Aorta (tissue), 5 donors: ENCODE results near the gene PIK3CA. TPM values are rescaled to one million over a fixed set of nuclear protein-coding genes. Genes with fewer than 3 reads are reported as not detected.

ENCODE experiments used
- ATAC-seq: fragments of 200-7000 bp; cut with Tn5 transposase; one replicate; pipeline ENCODE4 v1.9.1; 2022; ENCODE audit warnings: moderate library complexity; ENCODE audit not compliant: low FRiP score
- DNase-seq, 2 donors: peaks; one replicate each; pipeline ENCODE4 v3.0.0-alpha.2; 2020
- H3K27ac ChIP-seq, 2 donors: one replicate each; pipeline ENCODE4 v1.5.1; 2013; ENCODE audit warnings: low read length in 2 of 2, mild to moderate bottlenecking in 2 of 2, moderate library complexity in 2 of 2, control low read depth in 1 of 2, inconsistent platforms in 1 of 2, low read depth in 1 of 2
- H3K27me3 ChIP-seq, 2 donors: one replicate each; pipeline ENCODE4 v1.6.1; 2013; ENCODE audit warnings: control low read depth in 1 of 2, low read length in 1 of 2, mild to moderate bottlenecking in 1 of 2, moderate library complexity in 1 of 2; ENCODE audit not compliant: insufficient read depth in 2 of 2, control insufficient read depth in 1 of 2
- H3K36me3 ChIP-seq, 2 donors: one replicate each; pipeline ENCODE4 v1.6.1; 2013; ENCODE audit warnings: control low read depth in 1 of 2, low read length in 1 of 2, mild to moderate bottlenecking in 1 of 2; ENCODE audit not compliant: insufficient read depth in 2 of 2, control insufficient read depth in 1 of 2
- H3K4me1 ChIP-seq, 2 donors: one replicate each; pipeline ENCODE4 v1.6.1; 2013; ENCODE audit warnings: low read length in 2 of 2, control low read depth in 1 of 2, mild to moderate bottlenecking in 1 of 2, moderate library complexity in 1 of 2; ENCODE audit not compliant: insufficient read depth in 2 of 2, control insufficient read depth in 1 of 2
- H3K4me3 ChIP-seq, 2 donors: one replicate each; pipeline ENCODE4 v1.5.1; 2013; ENCODE audit warnings: low read length in 2 of 2, control low read depth in 1 of 2, mild to moderate bottlenecking in 1 of 2
- H3K9me3 ChIP-seq: one replicate; pipeline ENCODE4 v1.6.1; 2013; ENCODE audit warnings: mild to moderate bottlenecking, low read length; ENCODE audit not compliant: control insufficient read depth
- WGBS, 2 donors: extraction: QIAGEN DNeasy Blood & Tissue Kit; methylation state at CpG; one replicate each; pipeline ENCODE4 v1.1.7; 2013; 5-methylcytosine and 5-hydroxymethylcytosine counted together
- intact Hi-C, 2 donors: fragments of 100-400 bp; cut with DNase I; formaldehyde crosslinking; loops; one replicate each; pipeline versions ENCODE4 v1.14.2 to v1.15.0; 2022
- polyA plus RNA-seq, 2 donors: library from polyadenylated mRNA; stranded (reverse); fragments of 200-250 nt; gene quantifications; one replicate each; pipeline ENCODE4 v1.2.3, GENCODE V29; 2013
- total RNA-seq, 2 donors: library from RNA; stranded (reverse); fragmentation: NEBNext Ultra II Directional; extraction: Animal tissue kit (Norgen Biotek cat#: 25700); gene quantifications; one replicate each; pipeline ENCODE4 v1.2.1, GENCODE V29; 2021
- donor health status: healthy with polysubstance abuse.
- donor health status: Bipolar disorder and iron deficiency.
- donor health status: DM: no; HTN: no; CAD: no.
- donor health status: DM: no; HTN: no; CAD: no.
- donor health status: DM: yes; HTN: yes; CAD: no.

The PIK3CA gene
- total and polyA plus RNA-seq, 4 donors: 7.6 to 39.1 (median 25.7) TPM

DNA sequence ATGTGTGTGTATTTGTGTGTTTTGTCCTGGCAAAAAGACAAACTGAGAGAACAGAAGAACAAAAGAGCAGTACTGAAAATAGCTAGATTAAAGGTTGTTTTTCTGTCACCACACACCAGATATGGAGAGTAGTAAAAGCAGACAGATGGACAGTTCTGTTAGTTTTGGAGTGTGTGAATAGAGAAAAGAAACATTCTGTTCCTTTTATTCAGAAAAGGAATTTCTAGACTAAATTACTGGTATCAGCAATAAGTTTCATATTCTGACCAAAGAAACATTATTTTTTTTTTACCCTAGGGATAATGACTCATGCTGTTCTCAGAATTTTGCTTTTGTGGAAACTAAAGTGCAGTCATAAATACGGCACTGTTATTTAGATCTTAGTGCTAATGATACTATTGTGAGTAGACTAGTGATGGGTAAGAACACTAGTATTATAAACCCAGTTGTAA, 32.9 kb downstream of the PIK3CA start:
- 2% methylated on average over 1 of the region's 1 CpG for WGBS, 2 donors
- Histone ChIP-seq H3K9me3 (no peaks in the 10 kb centered on the region), H3K27ac (no peak overlapping the region), H3K4me1 (peaks cover 5 to 16% of the 10 kb centered on the region in 2 donors), H3K36me3 (no peaks in the 10 kb centered on the region), H3K27me3 (no peaks in the 10 kb centered on the region), H3K4me3 (no peak overlapping the region)
- intact Hi-C loops: loop anchor here in 1 of 2 donors (5.0 kb wide), 1 partner anchor 34 kb away; the partner anchor contains the start of gene PIK3CA
- DNase-seq: no peak
- ATAC-seq: peak; percentile 90

DNA sequence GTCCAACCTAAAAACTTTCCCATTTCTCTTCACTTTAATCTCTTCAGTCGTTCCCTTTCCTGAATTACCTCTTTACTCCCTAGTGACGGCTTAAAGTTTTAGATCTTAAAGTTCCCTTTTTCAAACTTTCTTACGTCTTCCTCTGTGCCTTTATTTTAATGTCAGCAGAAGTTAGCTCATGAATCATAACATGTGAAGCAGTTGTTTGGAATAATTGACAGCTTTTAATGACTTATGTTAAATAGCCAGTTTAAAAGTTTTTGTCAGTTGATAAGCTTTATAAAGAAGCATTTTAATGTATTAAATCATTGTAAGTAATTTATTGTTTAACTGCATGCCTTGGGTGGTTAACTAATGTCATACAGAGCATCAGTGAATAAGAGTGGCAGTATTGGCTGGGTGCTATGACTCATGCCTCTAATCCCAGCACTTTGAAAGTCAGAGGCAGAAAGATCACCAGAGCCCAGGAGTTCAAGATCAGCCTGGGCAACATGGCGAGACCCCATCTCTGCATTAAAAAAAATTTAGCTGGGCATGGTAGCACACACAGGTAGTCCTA, 33.9 kb downstream of the PIK3CA start:
- Histone ChIP-seq H3K36me3 (no peaks in the 10 kb centered on the region), H3K27ac (no peak overlapping the region), H3K9me3 (no peaks in the 10 kb centered on the region), H3K4me1 (peaks cover 5 to 16% of the 10 kb centered on the region in 2 donors), H3K4me3 (no peak overlapping the region), H3K27me3 (no peaks in the 10 kb centered on the region)
- peak; percentile 44 for ATAC-seq
- 26 to 29% methylated on average over 4 of the region's 4 CpGs for WGBS, 2 donors
- no peak for DNase-seq
- intact Hi-C loops: loop anchor here in 1 of 2 donors (5.0 kb wide), 1 partner anchor 35 kb away; the partner anchor contains the start of gene PIK3CA

DNA sequence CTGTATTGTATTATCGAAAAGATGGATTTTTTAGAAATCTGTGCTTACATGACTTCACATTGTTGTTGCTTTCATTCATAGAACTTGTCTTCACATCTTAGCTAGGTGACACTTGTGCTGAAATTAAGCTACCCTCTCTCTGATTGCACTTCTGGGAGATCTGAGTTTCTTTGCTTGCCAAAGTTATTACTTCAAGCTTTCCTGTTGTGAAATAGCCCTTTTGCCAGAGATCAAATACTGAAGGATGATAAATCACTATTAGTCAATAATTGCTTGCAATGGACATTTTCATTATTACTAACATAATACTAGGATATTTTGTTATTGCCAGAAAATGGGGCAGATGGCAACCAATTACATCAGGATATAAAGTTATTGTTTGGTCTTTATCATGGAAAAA, 34.7 kb downstream of the PIK3CA start:
- Histone ChIP-seq H3K4me3 (no peak overlapping the region), H3K36me3 (no peaks in the 10 kb centered on the region), H3K27ac (no peak overlapping the region), H3K27me3 (no peaks in the 10 kb centered on the region), H3K9me3 (no peaks in the 10 kb centered on the region), H3K4me1 (peaks cover 5 to 16% of the 10 kb centered on the region in 2 donors)
- ATAC-seq (no peak), DNase-seq (no peak)
- 89 to 97% methylated on average over 1 of the region's 1 CpG for WGBS, 2 donors
- intact Hi-C loops: loop anchor here in 1 of 2 donors (5.0 kb wide), 1 partner anchor 36 kb away; the partner anchor contains the start of gene PIK3CA

GRCh38 chr3:179184826-179185225, 36.7 kb downstream of the PIK3CA start:
- no peak for ATAC-seq
- Histone ChIP-seq H3K27ac (no peak overlapping the region), H3K27me3 (no peaks in the 10 kb centered on the region), H3K4me1 (peaks cover 5 to 17% of the 10 kb centered on the region in 2 donors), H3K36me3 (no peaks in the 10 kb centered on the region), H3K4me3 (no peak overlapping the region), H3K9me3 (no peaks in the 10 kb centered on the region)
- intact Hi-C loops: loop anchor here in 1 of 2 donors (5.0 kb wide), 1 partner anchor 38 kb away; the partner anchor contains the start of gene PIK3CA
- 75 to 79% methylated on average over 1 of the region's 1 CpG for WGBS, 2 donors
- DNase-seq: no peak

DNA sequence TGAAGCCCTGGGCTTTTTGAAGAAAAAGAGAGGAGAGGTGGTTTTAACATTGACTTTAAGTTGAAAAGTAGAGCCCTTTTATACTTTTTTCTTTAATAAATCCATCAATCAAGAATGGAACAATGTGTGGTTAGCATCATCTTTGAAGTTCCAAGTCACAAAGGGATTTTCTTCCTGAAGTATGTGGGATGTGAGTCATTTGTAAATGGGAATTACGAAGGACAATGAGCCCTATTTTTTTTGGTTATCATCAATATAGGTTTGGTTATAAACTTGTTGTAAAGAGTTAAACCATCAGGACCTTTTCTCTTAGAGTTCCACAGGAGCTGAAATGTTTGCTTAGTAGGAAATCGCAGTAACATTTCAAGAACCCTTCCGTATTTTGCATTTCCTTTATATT, 38.3 kb downstream of the PIK3CA start:
- H3K4me3 ChIP-seq: no peak overlapping the region
- no peaks in the 10 kb centered on the region for H3K36me3 ChIP-seq
- 96% methylated on average over 3 of the region's 3 CpGs for WGBS, 2 donors
- H3K27me3 ChIP-seq: no peaks in the 10 kb centered on the region
- H3K27ac ChIP-seq: no peak overlapping the region
- no peak for ATAC-seq
- no peak for DNase-seq
- intact Hi-C loops: no loop called here
- H3K4me1 ChIP-seq: peaks cover 9 to 17% of the 10 kb centered on the region in 2 donors
- H3K9me3 ChIP-seq: no peaks in the 10 kb centered on the region

DNA sequence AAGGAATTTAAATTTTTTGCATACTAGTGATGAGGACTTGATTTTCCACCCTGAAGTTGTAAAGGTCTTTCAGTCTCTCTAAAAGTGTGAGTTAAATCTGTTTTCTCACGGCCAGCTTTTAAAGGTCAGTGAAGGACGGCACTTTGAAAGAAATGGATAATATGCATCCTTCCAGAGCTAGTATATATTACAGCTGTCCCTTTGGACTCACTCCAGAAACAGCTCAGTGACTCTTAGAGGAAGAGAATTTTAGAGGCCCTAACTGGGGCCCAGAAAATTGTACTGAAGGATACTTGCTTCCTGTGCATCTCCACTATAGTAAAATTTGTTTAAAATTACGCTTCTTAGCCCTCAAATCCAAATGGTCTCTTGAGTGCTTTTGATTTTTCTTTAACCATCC, 41.6 kb downstream of the PIK3CA start:
- Histone ChIP-seq H3K4me3 (no peak overlapping the region), H3K27me3 (no peaks in the 10 kb centered on the region), H3K36me3 (no peaks in the 10 kb centered on the region), H3K27ac (no peak overlapping the region), H3K9me3 (no peaks in the 10 kb centered on the region), H3K4me1 (peaks cover 4 to 7% of the 10 kb centered on the region in 2 donors)
- DNase-seq (no peak), ATAC-seq (no peak)
- WGBS, 2 donors: 42 to 44% methylated on average over 3 of the region's 3 CpGs
- intact Hi-C loops: no loop called here

GRCh38 chr3:179190581-179190980, 42.4 kb downstream of the PIK3CA start:
- Histone ChIP-seq H3K4me3 (no peak overlapping the region), H3K27ac (no peak overlapping the region), H3K36me3 (no peaks in the 10 kb centered on the region), H3K4me1 (peaks cover 4 to 7% of the 10 kb centered on the region in 2 donors), H3K9me3 (no peaks in the 10 kb centered on the region), H3K27me3 (no peaks in the 10 kb centered on the region)
- intact Hi-C loops: no loop called here
- DNase-seq (no peak), ATAC-seq (no peak)
- 44 to 56% methylated on average over 6 of the region's 6 CpGs for WGBS, 2 donors

DNA sequence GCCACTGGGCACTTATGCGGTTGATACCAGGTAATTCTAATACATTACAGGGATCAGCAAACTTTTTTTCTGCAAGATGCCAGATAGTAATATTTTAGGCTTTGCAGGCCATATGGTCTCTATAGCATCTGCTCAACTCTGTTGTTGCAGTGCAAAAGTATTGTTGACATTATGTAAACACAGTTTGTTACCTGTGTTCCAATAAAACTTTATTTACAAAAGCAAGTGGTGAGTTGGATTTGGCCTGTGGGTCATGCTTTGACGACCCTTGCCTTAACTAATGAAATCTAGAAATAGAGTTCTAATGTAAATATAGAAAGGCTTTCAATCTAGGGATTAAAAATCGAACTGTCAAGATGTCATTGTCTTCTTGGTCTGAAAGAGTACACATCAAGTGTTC, 44.4 kb downstream of the PIK3CA start:
- H3K4me3 ChIP-seq: no peak overlapping the region
- H3K4me1 ChIP-seq: peaks cover 4 to 13% of the 10 kb centered on the region in 2 donors
- DNase-seq (no peak), ATAC-seq (no peak)
- no peak overlapping the region for H3K27ac ChIP-seq
- H3K9me3 ChIP-seq: no peaks in the 10 kb centered on the region
- intact Hi-C loops: no loop called here
- 90 to 91% methylated on average over 3 of the region's 3 CpGs for WGBS, 2 donors
- no peaks in the 10 kb centered on the region for H3K27me3 ChIP-seq
- H3K36me3 ChIP-seq: no peaks in the 10 kb centered on the region

GRCh38 chr3:179194931-179195330, 46.8 kb downstream of the PIK3CA start:
- no peak for ATAC-seq
- intact Hi-C loops: no loop called here

More at GRCh38 chr3:179194931-179195330, 46.8 kb downstream of the PIK3CA start:
- no peak for DNase-seq
- Histone ChIP-seq H3K36me3 (no peaks in the 10 kb centered on the region), H3K9me3 (no peaks in the 10 kb centered on the region), H3K4me1 (peaks cover 4 to 10% of the 10 kb centered on the region in 2 donors), H3K27me3 (no peaks in the 10 kb centered on the region), H3K4me3 (no peak overlapping the region), H3K27ac (no peak overlapping the region)
- 77 to 79% methylated on average over 4 of the region's 4 CpGs for WGBS, 2 donors
